DOHH2 (cell line): Measurements from ENCODE around the gene GJC1.
A peak's percentile ranks its signal among the peaks of the same experiment; 100 is the strongest.

Experiments used
- H3F3A ChIP-seq: fragments of 200-600 bp; sonication (generic), shearing (Covaris generic); 2 replicates; pipeline ENCODE4 v1.6.0; 2016; ENCODE audit warnings: antibody characterized with exemption, mild to moderate bottlenecking; ENCODE audit not compliant: control insufficient read depth, insufficient read depth
- H3K27ac ChIP-seq: fragments of 200-600 bp; sonication (generic); 2 replicates; pipeline ENCODE4 v1.5.1; 2014; ENCODE audit warnings: low read depth, mild to moderate bottlenecking, low read length, moderate library complexity
- H3K27me3 ChIP-seq: fragments of 200-600 bp; sonication (generic); 2 replicates; pipeline ENCODE4 v1.6.1; 2014; ENCODE audit warnings: mild to moderate bottlenecking, low read length, mixed read lengths; ENCODE audit not compliant: control insufficient read depth
- H3K36me3 ChIP-seq: fragments of 200-600 bp; sonication (generic); 2 replicates; pipeline ENCODE4 v1.6.1; 2014; ENCODE audit warnings: mild to moderate bottlenecking, low read length, moderate library complexity, mixed read lengths; ENCODE audit not compliant: control insufficient read depth
- H3K4me1 ChIP-seq: fragments of 200-600 bp; sonication (generic); 2 replicates; pipeline ENCODE4 v1.6.1; 2014; ENCODE audit warnings: mild to moderate bottlenecking, low read length, mixed read lengths; ENCODE audit not compliant: control insufficient read depth
- H3K4me2 ChIP-seq: fragments of 200-600 bp; sonication (generic); 2 replicates; pipeline ENCODE4 v1.6.0; 2014; ENCODE audit warnings: mild to moderate bottlenecking, low read length, moderate library complexity
- H3K4me3 ChIP-seq: fragments of 200-600 bp; sonication (generic); 2 replicates; pipeline ENCODE4 v1.5.1; 2014; ENCODE audit warnings: mild to moderate bottlenecking, low read length, mixed read lengths
- H3K79me2 ChIP-seq: fragments of 200-600 bp; sonication (generic); 2 replicates; pipeline ENCODE4 v1.6.1; 2014; ENCODE audit warnings: mild to moderate bottlenecking, low read length, mixed read lengths; ENCODE audit not compliant: control insufficient read depth
- H3K9me2 ChIP-seq: fragments of 200-600 bp; sonication (generic); replicated peaks from 2 replicates; pipeline ENCODE4 v1.6.1; 2014; ENCODE audit warnings: mild to moderate bottlenecking, low read length, mixed read lengths; ENCODE audit not compliant: control insufficient read depth
- H3K9me3 ChIP-seq: fragments of 200-600 bp; sonication (generic); 2 replicates; pipeline ENCODE4 v1.6.1; 2014; ENCODE audit warnings: antibody characterized with exemption, low read length, mixed read lengths; ENCODE audit not compliant: control insufficient read depth, insufficient read depth
- H4K20me1 ChIP-seq: fragments of 200-600 bp; sonication (generic); 2 replicates; pipeline ENCODE4 v1.6.0; 2014; ENCODE audit warnings: low read depth, mild to moderate bottlenecking, antibody characterized with exemption, low read length, moderate library complexity; ENCODE audit not compliant: control insufficient read depth, insufficient read depth
- CTCF ChIP-seq: fragments of 200-600 bp; sonication (generic); IDR thresholded peaks from one replicate; pipeline ENCODE4 v1.5.1; 2014; ENCODE audit warnings: antibody characterized with exemption, mild to moderate bottlenecking, low read depth, low read length; ENCODE audit not compliant: poor library complexity, severe bottlenecking
- EZH2phosphoT487 ChIP-seq: fragments of 200-600 bp; sonication (generic); IDR thresholded peaks from 2 replicates; pipeline ENCODE4 v1.6.1; 2017; ENCODE audit warnings: borderline replicate concordance, mild to moderate bottlenecking, antibody characterized with exemption, low read length, moderate library complexity, mixed read lengths

The GJC1 gene

DNA sequence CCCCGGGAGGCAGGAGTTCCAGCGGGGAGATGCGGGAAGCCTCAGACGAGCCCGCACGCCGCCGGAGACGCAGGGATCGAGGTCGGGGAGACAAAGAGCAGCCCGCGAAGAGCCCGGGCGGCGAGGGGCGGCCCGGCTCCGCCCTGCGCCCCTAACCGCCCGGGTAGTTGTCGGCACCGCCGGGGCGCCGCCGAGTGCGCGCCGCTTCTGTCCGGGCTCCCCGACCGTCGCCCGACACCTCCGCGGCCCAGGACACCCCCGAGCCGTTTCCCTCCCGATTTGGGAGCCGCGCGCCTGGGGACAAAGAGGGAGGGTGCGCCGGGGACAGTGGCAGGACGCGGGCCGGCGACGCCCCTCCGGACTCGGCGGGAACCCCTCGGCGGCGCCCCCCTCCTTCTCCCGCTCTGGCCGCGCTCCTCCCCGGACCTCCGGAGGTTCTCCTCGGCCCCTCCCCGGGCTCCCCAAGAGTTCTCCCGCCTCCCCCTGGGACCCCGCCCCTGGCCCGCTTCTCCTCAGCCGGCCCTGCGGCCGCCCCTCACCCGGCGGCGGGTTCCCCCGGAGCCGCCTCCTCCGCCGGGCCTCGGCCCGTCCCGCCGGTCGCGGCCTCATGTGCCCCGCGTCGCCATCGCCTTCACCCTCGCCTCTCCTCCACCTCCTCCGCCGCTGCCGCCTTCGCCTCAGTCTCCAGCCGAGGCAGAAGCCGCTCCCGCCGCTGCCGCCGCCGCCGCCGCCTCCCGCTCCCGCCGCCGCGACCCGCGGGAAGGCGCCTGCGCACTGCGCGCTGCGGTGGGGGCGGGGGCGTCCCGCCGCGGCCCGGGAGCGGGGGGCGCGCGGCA, at the start of gene GJC1:
GJC1 (minus strand) TSS at position 765 of the 836 bp plus-strand sequence. CDS start 24,470 bp downstream, outside the sequence.
- H3K79me2 ChIP-seq, result peaks cover 52% of the 10 kb centered on the region
- peaks cover 39% of the 10 kb centered on the region for H3K4me1 ChIP-seq
- H4K20me1 ChIP-seq, result no peaks in the 10 kb centered on the region
- peaks cover 9% of the 10 kb centered on the region for H3K27me3 ChIP-seq
- no peaks in the 10 kb centered on the region for H3K9me2 ChIP-seq
- H3K4me3 ChIP-seq, result peak within 1 kb of the TSS; percentile 85
- peak within 1 kb of the TSS; percentile 67 for H3K27ac ChIP-seq
- H3K36me3 ChIP-seq, result peaks cover 11% of the 10 kb centered on the region
- TF ChIP-seq CTCF (no peak), EZH2phosphoT487 (no peak)
- H3K9me3 ChIP-seq, result no peaks in the 10 kb centered on the region
- peaks cover 12% of the 10 kb centered on the region for H3F3A ChIP-seq
- peak within 1 kb of the TSS; percentile 69 for H3K4me2 ChIP-seq

DNA sequence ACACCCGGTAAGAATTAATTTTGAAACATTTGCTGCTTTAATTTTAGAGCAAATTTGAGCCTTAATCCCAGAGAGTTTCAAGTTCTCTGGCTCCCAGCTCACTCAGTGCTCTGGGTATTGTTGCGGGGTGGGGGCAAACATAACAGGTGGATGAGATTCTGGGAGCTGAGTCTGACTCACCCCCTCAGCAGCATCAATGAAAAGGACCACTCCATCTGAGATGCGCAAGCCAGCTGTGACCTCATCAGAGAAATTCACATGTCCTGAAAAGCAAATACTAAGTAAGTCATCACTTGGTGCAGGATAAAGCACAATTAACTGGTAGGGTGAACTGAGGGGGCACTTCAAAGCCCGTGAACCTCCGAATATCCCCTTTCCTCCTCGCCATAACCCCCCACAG, 49.3 kb upstream of the GJC1 start:
- H3K79me2 ChIP-seq, result no peaks in the 10 kb centered on the region
- TF ChIP-seq EZH2phosphoT487 (no peak), CTCF (no peak)
- H3K9me2 ChIP-seq, result no peaks in the 10 kb centered on the region
- H3K27ac ChIP-seq, result no peak overlapping the region
- no peak overlapping the region for H3K4me3 ChIP-seq
- no peak overlapping the region for H3K4me2 ChIP-seq
- no peaks in the 10 kb centered on the region for H3K4me1 ChIP-seq
- H3K27me3 ChIP-seq, result no peaks in the 10 kb centered on the region
- no peaks in the 10 kb centered on the region for H4K20me1 ChIP-seq
- peaks cover 6% of the 10 kb centered on the region for H3F3A ChIP-seq
- H3K9me3 ChIP-seq, result no peaks in the 10 kb centered on the region
- peaks cover 89% of the 10 kb centered on the region for H3K36me3 ChIP-seq

- Histone ChIP-seq H3K9me3 (no peaks in the 10 kb centered on the region), H3K27me3 (no peaks in the 10 kb centered on the region), H3K79me2 (no peaks in the 10 kb centered on the region), H3K4me3 (no peak overlapping the region), H3F3A (peaks cover 6% of the 10 kb centered on the region), H3K4me1 (no peaks in the 10 kb centered on the region), H3K9me2 (no peaks in the 10 kb centered on the region), H3K4me2 (no peak overlapping the region), H3K27ac (no peak overlapping the region), H3K36me3 (peaks cover 87% of the 10 kb centered on the region), H4K20me1 (no peaks in the 10 kb centered on the region)
- TF ChIP-seq EZH2phosphoT487, result no peak
- TF ChIP-seq CTCF, result peak; percentile 75
Measured at GRCh38 chr17:44878627-44879221, 48.6 kb upstream of the GJC1 start.
